Smooth muscle cell (in vitro differentiated cells): ENCODE data around the gene LIPG. TPM values are rescaled to one million over a fixed set of nuclear protein-coding genes. Genes with fewer than 3 reads are reported as not detected.
"Not testable (repeated sequence)": the region's sequence is repeated elsewhere in the genome, so short reads cannot be mapped to it uniquely, and the experiment has no call there.

Experiments used
- DNase-seq: peaks from one replicate; lab custom pipeline; 2025; ENCODE audit not compliant: unreplicated experiment; lab: John Stamatoyannopoulos, UW
- H2AFZ ChIP-seq: fragments of 200-600 bp; sonication (generic); 2 replicates; pipeline ENCODE4 v1.6.0; 2016; ENCODE audit warnings: antibody characterized with exemption, low read depth, mild to moderate bottlenecking
- H3F3A ChIP-seq: fragments of 200-600 bp; sonication (generic); 2 replicates; pipeline ENCODE4 v1.6.0; 2017; ENCODE audit warnings: antibody characterized with exemption, low read depth
- H3K27ac ChIP-seq: fragments of 200-600 bp; sonication (generic); 2 replicates; pipeline ENCODE4 v1.5.1; 2016; ENCODE audit warnings: low read depth, mild to moderate bottlenecking
- H3K27me3 ChIP-seq: fragments of 200-600 bp; sonication (generic); 2 replicates; pipeline ENCODE4 v1.6.1; 2016; ENCODE audit warnings: low read depth, mild to moderate bottlenecking
- H3K36me3 ChIP-seq: fragments of 200-600 bp; sonication (generic); 2 replicates; pipeline ENCODE4 v1.5.1; 2016; ENCODE audit warnings: low read depth
- H3K4me1 ChIP-seq: fragments of 200-600 bp; sonication (generic); 2 replicates; pipeline ENCODE4 v1.5.1; 2016; ENCODE audit warnings: low read depth
- H3K4me2 ChIP-seq: fragments of 200-600 bp; sonication (generic); 2 replicates; pipeline ENCODE4 v1.6.0; 2016; ENCODE audit warnings: mild to moderate bottlenecking
- H3K4me3 ChIP-seq: fragments of 200-600 bp; sonication (generic); 2 replicates; pipeline ENCODE4 v1.5.1; 2016; ENCODE audit warnings: mild to moderate bottlenecking
- H3K79me2 ChIP-seq: fragments of 200-600 bp; sonication (generic); 2 replicates; pipeline ENCODE4 v1.6.0; 2016; ENCODE audit warnings: low read depth, mild to moderate bottlenecking
- H3K9ac ChIP-seq: fragments of 200-600 bp; sonication (generic); 2 replicates; pipeline ENCODE4 v1.6.0; 2016; ENCODE audit warnings: low read depth
- H3K9me3 ChIP-seq: fragments of 200-600 bp; sonication (generic); replicated peaks from 2 replicates; pipeline ENCODE4 v1.5.1; 2016; ENCODE audit warnings: low read depth
- H4K20me1 ChIP-seq: fragments of 200-600 bp; sonication (generic); 2 replicates; pipeline ENCODE4 v1.6.0; 2016; ENCODE audit warnings: low read depth
- CTCF ChIP-seq: fragments of 200-600 bp; sonication (generic); IDR thresholded peaks from 2 replicates; pipeline ENCODE4 v1.5.1; 2017; ENCODE audit warnings: borderline replicate concordance, mild to moderate bottlenecking, antibody characterized with exemption; ENCODE audit not compliant: insufficient read depth, poor library complexity, severe bottlenecking
- WGBS: methylation state at CpG from one replicate; pipeline ENCODE4 v1.1.7; 2016; ENCODE audit warnings: low lambda C conversion rate; 5-methylcytosine and 5-hydroxymethylcytosine counted together
- polyA plus RNA-seq: library from polyadenylated mRNA; unstranded; fragments of >200 nt; fragmentation: Nextera tagmentation; extraction: Ambion mirVana; gene quantifications from 2 replicates; pipeline ENCODE4 v1.2.1, GENCODE V29; 2016
- total RNA-seq: library from RNA; depleted of rRNA; stranded (reverse); fragments of >200 nt; gene quantifications from 2 replicates; pipeline ENCODE4 v1.2.3, GENCODE V29; 2014

The LIPG gene
- total and polyA plus RNA-seq, 2 experiments from 2014 or later: 15.3 to 25.6 TPM

- Histone ChIP-seq H3K4me2 (no peak overlapping the region), H3K9ac (no peak overlapping the region), H2AFZ (no peak overlapping the region), H3K36me3 (no peaks in the 10 kb centered on the region), H3K9me3 (no peaks in the 10 kb centered on the region), H3K27me3 (no peaks in the 10 kb centered on the region), H3K4me1 (no peaks in the 10 kb centered on the region), H3K4me3 (no peak overlapping the region), H3K79me2 (peaks cover 3% of the 10 kb centered on the region), H3F3A (no peaks in the 10 kb centered on the region), H4K20me1 (no peaks in the 10 kb centered on the region), H3K27ac (no peak overlapping the region)
- TF ChIP-seq CTCF: no peak
- WGBS: 90% methylated on average over 2 of the region's 2 CpGs
- no peak for DNase-seq
Measured at GRCh38 chr18:49573835-49574234, 12.0 kb downstream of the LIPG start.

- not testable (repeated sequence) for DNase-seq, H3K27ac ChIP-seq, H3K79me2 ChIP-seq, H2AFZ ChIP-seq, H3K4me2 ChIP-seq, H3K9me3 ChIP-seq, H4K20me1 ChIP-seq, H3K4me3 ChIP-seq, H3K27me3 ChIP-seq, H3K36me3 ChIP-seq, H3K4me1 ChIP-seq, H3F3A ChIP-seq, H3K9ac ChIP-seq
- WGBS: 96% methylated on average over 2 of the region's 2 CpGs
Measured at GRCh38 chr18:49579041-49579440, 17.2 kb downstream of the LIPG start.

- 93% methylated on average over 2 of the region's 2 CpGs for WGBS
- not testable (repeated sequence) for H3K36me3 ChIP-seq
Measured at GRCh38 chr18:49579583-49579982, 17.7 kb downstream of the LIPG start.

GRCh38 chr18:49580279-49580678 is 18.4 kb downstream of the LIPG start:
- DNase-seq: no peak
- Histone ChIP-seq H3K4me1 (no peaks in the 10 kb centered on the region), H3K4me3 (no peak overlapping the region), H3K79me2 (no peaks in the 10 kb centered on the region), H3K27ac (no peak overlapping the region), H2AFZ (no peak overlapping the region), H3K36me3 (no peaks in the 10 kb centered on the region), H3F3A (no peaks in the 10 kb centered on the region), H3K4me2 (no peak overlapping the region), H4K20me1 (no peaks in the 10 kb centered on the region), H3K9me3 (no peaks in the 10 kb centered on the region), H3K9ac (no peak overlapping the region), H3K27me3 (no peaks in the 10 kb centered on the region)
- TF ChIP-seq CTCF: no peak
- WGBS: 73% methylated on average over 1 of the region's 1 CpG

More at GRCh38 chr18:49579583-49579982, 17.7 kb downstream of the LIPG start:
- not testable (repeated sequence) for H3K79me2 ChIP-seq, DNase-seq, H3K9ac ChIP-seq, H3K4me2 ChIP-seq, H3K27me3 ChIP-seq, H3K27ac ChIP-seq, H2AFZ ChIP-seq, H4K20me1 ChIP-seq, H3F3A ChIP-seq, H3K9me3 ChIP-seq, H3K4me1 ChIP-seq, H3K4me3 ChIP-seq

- Histone ChIP-seq H3K9ac (no peak overlapping the region), H4K20me1 (no peaks in the 10 kb centered on the region), H3F3A (no peaks in the 10 kb centered on the region), H3K4me1 (no peaks in the 10 kb centered on the region), H3K4me3 (no peak overlapping the region), H3K27ac (no peak overlapping the region), H3K79me2 (no peaks in the 10 kb centered on the region), H3K36me3 (no peaks in the 10 kb centered on the region), H3K9me3 (no peaks in the 10 kb centered on the region), H3K27me3 (no peaks in the 10 kb centered on the region), H3K4me2 (no peak overlapping the region), H2AFZ (no peak overlapping the region)
- no peak for TF ChIP-seq CTCF
- WGBS: 91% methylated on average over 7 of the region's 7 CpGs
- no peak for DNase-seq
Measured at GRCh38 chr18:49581371-49581770, 19.5 kb downstream of the LIPG start.
